PC-9 (cell line): ENCODE results near the gene CRABP2. TPM values are rescaled to one million over a fixed set of nuclear protein-coding genes. Genes with fewer than 3 reads are reported as not detected.
A peak's percentile ranks its signal among the peaks of the same experiment; 100 is the strongest.

Source experiments
- BruUV-seq: library from RNA; stranded (reverse); fragments of 400-500 nt; replicated peaks from 2 replicates; lab custom pipeline; 2021; lab: Mats Ljungman, UMichigan
- CTCF ChIA-PET: fragments of 300-600 bp; sonication (Branson Sonifier 250); formaldehyde crosslinking; loops from one replicate; lab custom pipeline; 2022; ENCODE audit warnings: antibody characterized with exemption; lab: Charles Lee
- POLR2A ChIA-PET: fragments of 300-600 bp; sonication (Branson Sonifier 250); formaldehyde crosslinking; loops from one replicate; lab custom pipeline; 2022; ENCODE audit warnings: antibody characterized with exemption; ENCODE audit not compliant: unreplicated experiment; lab: Charles Lee
- DNase-seq, 2 experiments: peaks; one replicate each; pipeline versions ENCODE4 v3.0.0 to v3.0.0-alpha.2; 2015 to 2022; ENCODE audit warnings: mixed read lengths in 1 of 2
- H2AFZ ChIP-seq: fragments of 200-600 bp; sonication (generic); 2 replicates; pipeline ENCODE4 v1.8.1; 2017; ENCODE audit warnings: antibody characterized with exemption
- H3F3A ChIP-seq: fragments of 200-600 bp; sonication (generic); 2 replicates; pipeline ENCODE4 v1.8.1; 2017; ENCODE audit warnings: antibody characterized with exemption, mild to moderate bottlenecking, low read depth; ENCODE audit not compliant: insufficient read depth
- H3K27ac ChIP-seq: fragments of 200-600 bp; sonication (generic); 2 replicates; pipeline ENCODE4 v1.6.1; 2016; ENCODE audit warnings: mixed run types
- H3K27me3 ChIP-seq: fragments of 200-600 bp; sonication (generic); 2 replicates; pipeline ENCODE4 v1.6.1; 2016; ENCODE audit warnings: low read depth, mixed run types; ENCODE audit not compliant: insufficient read depth
- H3K36me3 ChIP-seq: fragments of 200-600 bp; sonication (generic); 2 replicates; pipeline ENCODE4 v1.6.1; 2016; ENCODE audit warnings: low read depth, mixed run types
- H3K4me1 ChIP-seq: fragments of 200-600 bp; sonication (generic); replicated peaks from 2 replicates; pipeline ENCODE4 v1.6.1; 2016; ENCODE audit warnings: mixed run types; ENCODE audit not compliant: insufficient read depth
- H3K4me2 ChIP-seq: fragments of 200-600 bp; sonication (generic); 2 replicates; pipeline ENCODE4 v1.6.1; 2017; ENCODE audit warnings: mixed run types
- H3K4me3 ChIP-seq: fragments of 200-600 bp; sonication (generic); 2 replicates; pipeline ENCODE4 v1.6.1; 2016; ENCODE audit warnings: mixed run types
- H3K79me2 ChIP-seq: fragments of 200-600 bp; sonication (generic); 2 replicates; pipeline ENCODE4 v1.6.1; 2017; ENCODE audit warnings: low read depth, mixed run types
- H3K9me2 ChIP-seq: fragments of 200-600 bp; sonication (generic); 2 replicates; pipeline ENCODE4 v1.8.1; 2017; ENCODE audit warnings: mild to moderate bottlenecking; ENCODE audit not compliant: insufficient read depth
- H3K9me3 ChIP-seq: fragments of 200-600 bp; sonication (generic); 2 replicates; pipeline ENCODE4 v1.8.1; 2016; ENCODE audit warnings: low read depth; ENCODE audit not compliant: insufficient read depth
- H4K20me1 ChIP-seq: fragments of 200-600 bp; sonication (generic); 2 replicates; pipeline ENCODE4 v1.8.1; 2017; ENCODE audit not compliant: insufficient read depth
- EZH2 ChIP-seq: fragments of 200-600 bp; sonication (generic); IDR thresholded peaks from 2 replicates; pipeline ENCODE4 v1.8.0; 2017; ENCODE audit warnings: antibody characterized with exemption, low read depth
- intact Hi-C: fragments of 100-400 bp; cut with micrococcal nuclease; formaldehyde crosslinking; loops from one replicate; pipeline ENCODE4 v1.10.0; 2022; ENCODE audit not compliant: unreplicated experiment
- total RNA-seq: library from RNA; stranded (reverse); gene quantifications from 2 replicates; pipeline ENCODE4 v1.2.3, GENCODE V29; 2021
- TF ChIP-seq, protein P1 (sequence below): fragments of 200-600 bp; sonication (generic); conservative IDR thresholded peaks from 2 replicates; pipeline ENCODE4 v1.6.1; 2017; ENCODE audit warnings: mixed run types, antibody characterized with exemption, mild to moderate bottlenecking, moderate library complexity

Gene CRABP2
- total RNA-seq, 1 experiment from 2014 or later: 142 TPM

DNA sequence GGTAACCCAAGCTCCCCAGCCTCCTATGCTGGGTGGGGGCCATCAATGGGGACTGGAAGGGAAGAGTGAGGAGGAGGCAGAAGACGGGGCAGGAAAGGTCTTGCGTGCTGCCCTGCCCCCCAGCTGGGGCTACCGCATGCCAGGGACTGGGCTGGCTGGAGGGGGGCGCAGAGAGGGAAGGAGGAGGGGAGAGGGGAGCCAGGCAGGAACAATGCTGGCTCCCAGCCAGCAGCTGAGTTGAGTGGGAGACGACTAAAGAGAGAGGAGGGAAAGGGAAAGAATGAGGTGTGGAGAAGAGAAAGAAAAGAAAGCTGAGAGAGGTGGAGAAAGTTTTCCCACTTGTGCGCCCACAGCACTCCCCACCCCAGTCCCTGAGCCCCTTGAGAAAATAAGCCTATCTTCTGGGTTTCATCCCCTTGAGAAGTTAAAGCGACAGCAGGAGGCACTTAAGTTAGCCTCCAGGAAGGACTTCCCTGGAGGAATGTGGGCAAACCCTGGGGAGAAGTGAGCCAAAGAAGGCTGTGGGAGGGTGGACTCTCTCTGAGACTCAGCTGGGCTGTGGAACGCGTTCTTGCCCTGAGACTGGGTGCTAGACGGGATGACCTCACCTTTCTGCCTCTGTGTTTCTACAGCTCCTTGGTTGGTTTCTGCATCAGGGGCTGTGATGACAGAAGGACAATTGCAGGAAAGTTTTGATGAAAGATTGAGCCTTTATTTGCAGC is 15.3 kb downstream of the CRABP2 start:
- no peak overlapping the region for H2AFZ ChIP-seq
- no peaks in the 10 kb centered on the region for H3K36me3 ChIP-seq
- peaks cover 81% of the 10 kb centered on the region for H3K4me1 ChIP-seq
- TF ChIP-seq, protein P1, sequence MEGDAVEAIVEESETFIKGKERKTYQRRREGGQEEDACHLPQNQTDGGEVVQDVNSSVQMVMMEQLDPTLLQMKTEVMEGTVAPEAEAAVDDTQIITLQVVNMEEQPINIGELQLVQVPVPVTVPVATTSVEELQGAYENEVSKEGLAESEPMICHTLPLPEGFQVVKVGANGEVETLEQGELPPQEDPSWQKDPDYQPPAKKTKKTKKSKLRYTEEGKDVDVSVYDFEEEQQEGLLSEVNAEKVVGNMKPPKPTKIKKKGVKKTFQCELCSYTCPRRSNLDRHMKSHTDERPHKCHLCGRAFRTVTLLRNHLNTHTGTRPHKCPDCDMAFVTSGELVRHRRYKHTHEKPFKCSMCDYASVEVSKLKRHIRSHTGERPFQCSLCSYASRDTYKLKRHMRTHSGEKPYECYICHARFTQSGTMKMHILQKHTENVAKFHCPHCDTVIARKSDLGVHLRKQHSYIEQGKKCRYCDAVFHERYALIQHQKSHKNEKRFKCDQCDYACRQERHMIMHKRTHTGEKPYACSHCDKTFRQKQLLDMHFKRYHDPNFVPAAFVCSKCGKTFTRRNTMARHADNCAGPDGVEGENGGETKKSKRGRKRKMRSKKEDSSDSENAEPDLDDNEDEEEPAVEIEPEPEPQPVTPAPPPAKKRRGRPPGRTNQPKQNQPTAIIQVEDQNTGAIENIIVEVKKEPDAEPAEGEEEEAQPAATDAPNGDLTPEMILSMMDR: no peak
- TF ChIP-seq EZH2: no peak
- no peaks in the 10 kb centered on the region for H3K9me2 ChIP-seq
- H3K27ac ChIP-seq: peak overlapping the region; percentile 94; the same call in 1 of the 2 replicates
- no peaks in the 10 kb centered on the region for H3K79me2 ChIP-seq
- intact Hi-C loops: loop anchor here (1.0 to 10.0 kb wide), 9 partner anchors 16 to 445 kb away; partner anchors contain the start of genes ETV3, INSRR, MEF2D and PRCC
- H3K27me3 ChIP-seq: no peaks in the 10 kb centered on the region
- no peak overlapping the region for H3K4me3 ChIP-seq
- no peaks in the 10 kb centered on the region for H3K9me3 ChIP-seq
- no TSS peak for BruUV-seq
- H4K20me1 ChIP-seq: no peaks in the 10 kb centered on the region
- POLR2A ChIA-PET: interaction anchor here (0.5 to 1.2 kb wide), 8 partner anchors 13 to 38 kb away, joined by 3 to 12 read pairs (median 4); partner anchors contain the start of genes CRABP2, ISG20L2 and METTL25B
- peaks cover 59% of the 10 kb centered on the region for H3F3A ChIP-seq
- CTCF ChIA-PET: interaction anchor here (0.5 to 6.3 kb wide), 12 partner anchors 12 to 237 kb away, joined by 3 to 109 read pairs (median 7); partner anchors contain the start of genes CRABP2, ISG20L2, METTL25B and PRCC
- no peak for DNase-seq
- H3K4me2 ChIP-seq: peak overlapping the region; percentile 95

DNA sequence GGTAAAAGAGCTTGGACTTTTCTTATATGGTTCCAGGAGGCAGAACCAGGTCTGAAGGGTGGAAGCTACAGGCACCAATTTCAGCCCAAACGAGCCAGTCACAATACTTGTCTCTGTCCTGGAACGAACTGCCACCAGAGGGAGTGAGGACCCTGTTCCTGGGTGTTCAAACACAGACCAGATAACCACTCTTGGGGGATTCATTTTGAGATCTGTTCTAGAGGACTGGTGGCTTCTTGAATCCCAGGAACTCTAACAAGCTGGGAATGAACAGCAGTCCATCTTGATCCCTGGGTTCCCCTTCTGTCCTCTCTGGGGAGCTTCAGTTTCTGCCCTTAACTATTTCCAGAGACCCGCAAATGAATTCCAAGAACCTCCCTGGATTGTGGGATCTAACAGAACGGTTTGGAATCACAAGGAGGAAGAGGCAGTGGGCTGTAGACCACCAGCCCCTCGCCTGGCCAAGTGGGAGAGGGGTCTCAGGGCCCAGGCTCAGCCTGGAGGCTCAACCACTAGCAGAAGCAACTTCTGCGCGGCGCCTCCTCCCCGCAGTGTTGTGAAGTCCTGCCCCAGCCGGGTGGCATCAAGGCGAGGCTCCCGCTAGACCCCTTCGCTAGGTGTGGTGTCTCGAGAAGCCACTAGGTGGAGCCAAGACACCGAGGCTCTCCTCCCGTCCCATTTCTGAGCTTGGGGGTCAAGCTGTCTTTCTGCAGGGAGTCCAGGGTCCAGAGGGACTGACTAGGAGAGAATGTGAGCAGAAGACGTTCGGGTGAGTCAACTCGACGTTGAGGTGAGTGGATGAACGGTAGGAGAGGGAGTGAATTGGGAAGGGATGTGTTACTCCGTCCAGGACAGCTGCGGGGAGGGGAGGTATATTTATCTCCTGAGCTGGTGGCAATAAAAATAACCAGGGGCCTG is 16.1 kb downstream of the CRABP2 start:
- intact Hi-C loops: loop anchor here (1.0 to 2.0 kb wide), 6 partner anchors 17 to 238 kb away; partner anchors contain the start of gene INSRR
- no peak overlapping the region for H3K27ac ChIP-seq
- peak overlapping the region; percentile 85 for H2AFZ ChIP-seq
- TF ChIP-seq, protein P1: peak; percentile 95
- no peak for TF ChIP-seq EZH2
- H3K79me2 ChIP-seq: no peaks in the 10 kb centered on the region
- peaks cover 82% of the 10 kb centered on the region for H3K4me1 ChIP-seq
- ChIA-PET CTCF (interaction anchor here (0.5 to 6.3 kb wide), 14 partner anchors 12 to 237 kb away, joined by 3 to 109 read pairs (median 9); partner anchors contain the start of genes CRABP2, ISG20L2, METTL25B and PRCC), POLR2A (interaction anchor here (0.5 to 1.2 kb wide), 7 partner anchors 12 to 58 kb away, joined by 3 to 12 read pairs (median 4); partner anchors contain the start of genes CRABP2, ISG20L2 and METTL25B)
- no peaks in the 10 kb centered on the region for H3K9me3 ChIP-seq
- H3K9me2 ChIP-seq: no peaks in the 10 kb centered on the region
- DNase-seq: peak; percentile 72 to 84
- H3K4me3 ChIP-seq: peak overlapping the region; percentile 48; the same call in 1 of the 2 replicates
- no peaks in the 10 kb centered on the region for H3K27me3 ChIP-seq
- no peaks in the 10 kb centered on the region for H4K20me1 ChIP-seq
- peaks cover 58% of the 10 kb centered on the region for H3F3A ChIP-seq
- H3K36me3 ChIP-seq: no peaks in the 10 kb centered on the region
- H3K4me2 ChIP-seq: peak overlapping the region; percentile 95
- no TSS peak for BruUV-seq
